ENCODE results near the gene LRP11. TPM values are rescaled to one million over a fixed set of nuclear protein-coding genes. Genes with fewer than 3 reads are reported as not detected.
A peak's percentile ranks its signal among the peaks of the same experiment; 100 is the strongest.

The LRP11 gene
- total and polyA plus RNA-seq, 9 of the 15 experiments (the other 6 are each of a cell fraction or from before 2014, with no cell fraction given): 0.51 to 3.5 (median 2.4) TPM

DNA sequence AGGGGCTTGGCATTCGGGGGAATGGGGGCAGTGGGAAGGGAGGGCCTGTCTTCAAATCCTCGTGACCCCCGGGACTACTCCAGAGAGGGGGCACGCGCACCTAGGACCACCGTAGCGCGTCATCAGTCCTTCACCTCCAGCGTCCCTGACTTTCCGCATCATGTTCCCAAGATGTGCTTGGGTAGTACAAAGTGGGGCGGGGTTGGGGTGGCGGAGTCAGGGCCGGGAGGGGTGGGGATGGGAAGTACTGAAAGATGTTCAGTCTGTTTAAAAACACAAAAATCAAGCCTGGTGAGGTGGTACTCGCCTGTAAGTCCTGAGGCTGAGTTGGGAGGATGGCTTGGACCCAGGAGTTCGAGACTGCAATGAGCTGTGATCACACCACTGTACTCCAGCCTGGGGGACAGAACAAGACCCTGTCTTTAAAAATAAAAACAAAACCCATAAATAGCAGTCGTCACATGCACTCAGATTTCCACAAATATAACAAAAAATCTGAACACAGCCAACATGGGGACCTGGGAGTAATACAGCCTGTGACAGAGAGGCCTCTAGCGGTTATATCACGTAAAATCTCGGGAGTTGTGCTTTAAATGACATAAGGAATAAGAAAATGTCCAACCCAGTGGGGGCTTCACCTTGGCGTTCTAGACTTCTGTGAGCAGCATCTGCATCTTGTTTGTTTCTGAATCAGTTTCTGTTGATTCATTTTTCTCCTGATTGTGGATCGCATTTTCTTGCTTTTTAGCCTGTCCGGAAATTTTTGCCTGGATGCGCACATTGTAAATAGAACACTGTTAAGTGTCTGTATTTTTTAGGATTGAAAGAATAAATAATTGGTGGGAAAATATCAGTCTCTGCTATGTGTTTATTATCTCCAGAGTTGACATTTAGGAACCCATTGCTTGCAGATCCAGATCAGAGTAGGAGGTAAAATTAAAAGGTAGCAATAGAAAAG, 698 bp upstream of the LRP11 start (continued):
- TF ChIP-seq, protein P1, sequence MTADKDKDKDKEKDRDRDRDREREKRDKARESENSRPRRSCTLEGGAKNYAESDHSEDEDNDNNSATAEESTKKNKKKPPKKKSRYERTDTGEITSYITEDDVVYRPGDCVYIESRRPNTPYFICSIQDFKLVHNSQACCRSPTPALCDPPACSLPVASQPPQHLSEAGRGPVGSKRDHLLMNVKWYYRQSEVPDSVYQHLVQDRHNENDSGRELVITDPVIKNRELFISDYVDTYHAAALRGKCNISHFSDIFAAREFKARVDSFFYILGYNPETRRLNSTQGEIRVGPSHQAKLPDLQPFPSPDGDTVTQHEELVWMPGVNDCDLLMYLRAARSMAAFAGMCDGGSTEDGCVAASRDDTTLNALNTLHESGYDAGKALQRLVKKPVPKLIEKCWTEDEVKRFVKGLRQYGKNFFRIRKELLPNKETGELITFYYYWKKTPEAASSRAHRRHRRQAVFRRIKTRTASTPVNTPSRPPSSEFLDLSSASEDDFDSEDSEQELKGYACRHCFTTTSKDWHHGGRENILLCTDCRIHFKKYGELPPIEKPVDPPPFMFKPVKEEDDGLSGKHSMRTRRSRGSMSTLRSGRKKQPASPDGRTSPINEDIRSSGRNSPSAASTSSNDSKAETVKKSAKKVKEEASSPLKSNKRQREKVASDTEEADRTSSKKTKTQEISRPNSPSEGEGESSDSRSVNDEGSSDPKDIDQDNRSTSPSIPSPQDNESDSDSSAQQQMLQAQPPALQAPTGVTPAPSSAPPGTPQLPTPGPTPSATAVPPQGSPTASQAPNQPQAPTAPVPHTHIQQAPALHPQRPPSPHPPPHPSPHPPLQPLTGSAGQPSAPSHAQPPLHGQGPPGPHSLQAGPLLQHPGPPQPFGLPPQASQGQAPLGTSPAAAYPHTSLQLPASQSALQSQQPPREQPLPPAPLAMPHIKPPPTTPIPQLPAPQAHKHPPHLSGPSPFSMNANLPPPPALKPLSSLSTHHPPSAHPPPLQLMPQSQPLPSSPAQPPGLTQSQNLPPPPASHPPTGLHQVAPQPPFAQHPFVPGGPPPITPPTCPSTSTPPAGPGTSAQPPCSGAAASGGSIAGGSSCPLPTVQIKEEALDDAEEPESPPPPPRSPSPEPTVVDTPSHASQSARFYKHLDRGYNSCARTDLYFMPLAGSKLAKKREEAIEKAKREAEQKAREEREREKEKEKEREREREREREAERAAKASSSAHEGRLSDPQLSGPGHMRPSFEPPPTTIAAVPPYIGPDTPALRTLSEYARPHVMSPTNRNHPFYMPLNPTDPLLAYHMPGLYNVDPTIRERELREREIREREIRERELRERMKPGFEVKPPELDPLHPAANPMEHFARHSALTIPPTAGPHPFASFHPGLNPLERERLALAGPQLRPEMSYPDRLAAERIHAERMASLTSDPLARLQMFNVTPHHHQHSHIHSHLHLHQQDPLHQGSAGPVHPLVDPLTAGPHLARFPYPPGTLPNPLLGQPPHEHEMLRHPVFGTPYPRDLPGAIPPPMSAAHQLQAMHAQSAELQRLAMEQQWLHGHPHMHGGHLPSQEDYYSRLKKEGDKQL (CRISPR knock-in tag; IDR thresholded peaks at IDR 0.05; ENCODE audit: borderline replicate concordance): 0 out of 2 replicates have a peak, but pooled peaks have one; percentile 19
- peak; percentile 74 to 84 for TF ChIP-seq KDM1A (IDR thresholded peaks at IDR 0.05)
- TF ChIP-seq, protein P2, sequence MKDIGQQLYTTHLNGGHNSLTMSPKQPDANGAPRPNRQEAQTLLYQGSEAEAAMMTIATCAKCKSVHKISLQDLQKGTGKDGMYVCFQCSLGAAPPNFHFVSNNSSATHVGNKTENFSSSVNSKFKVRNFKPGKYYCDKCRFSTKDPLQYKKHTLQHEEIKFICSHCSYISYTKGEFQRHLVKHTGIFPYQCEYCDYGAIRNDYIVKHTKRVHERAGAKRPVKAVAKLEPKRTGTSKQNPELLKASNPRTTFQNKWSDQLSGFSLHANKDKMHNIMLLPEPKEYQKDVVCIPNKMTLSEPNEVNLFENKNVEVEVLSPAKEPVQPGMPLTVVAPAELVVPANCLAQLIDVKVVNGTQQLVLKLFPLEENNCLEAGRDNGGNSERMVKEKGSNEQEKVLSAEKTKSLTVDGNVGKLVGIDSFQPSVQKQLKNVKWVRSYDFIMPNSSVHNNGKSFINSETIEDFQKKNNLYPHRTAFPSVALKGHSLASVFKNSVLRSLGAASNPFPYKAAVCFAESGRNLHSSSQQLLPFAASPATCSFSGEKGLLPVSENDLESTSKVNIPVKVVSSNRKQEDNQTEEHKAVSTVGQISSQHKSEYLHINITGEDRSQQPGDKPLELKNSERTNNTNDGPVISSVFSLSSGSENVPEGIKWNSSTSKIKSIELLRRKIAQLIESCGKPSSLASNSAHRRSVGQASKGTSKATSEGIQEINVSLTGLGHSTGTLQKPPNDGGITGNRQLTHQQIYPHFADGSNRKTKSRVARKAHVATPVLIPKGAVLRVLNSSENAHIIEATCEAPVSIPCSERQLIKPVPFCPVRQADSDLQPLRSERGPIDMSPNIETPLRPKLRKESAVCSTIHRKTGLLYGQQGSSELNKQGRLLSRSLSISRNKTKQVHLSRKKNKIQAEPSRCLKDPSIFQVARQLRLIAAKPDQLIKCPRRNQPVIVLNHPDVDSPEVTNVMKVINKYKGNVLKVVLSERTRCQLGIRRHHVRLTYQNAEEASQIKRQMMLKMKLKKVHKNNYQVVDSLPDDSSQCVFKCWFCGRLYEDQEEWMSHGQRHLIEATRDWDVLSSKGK (CRISPR knock-in tag; IDR thresholded peaks at IDR 0.05): no peak
- peak; percentile 34 for TF ChIP-seq CTCFL (IDR thresholded peaks at IDR 0.05; ENCODE audit: borderline replicate concordance, insufficient read depth, low read depth, low read length, poor library complexity, severe bottlenecking)
- TF ChIP-seq, protein P3, sequence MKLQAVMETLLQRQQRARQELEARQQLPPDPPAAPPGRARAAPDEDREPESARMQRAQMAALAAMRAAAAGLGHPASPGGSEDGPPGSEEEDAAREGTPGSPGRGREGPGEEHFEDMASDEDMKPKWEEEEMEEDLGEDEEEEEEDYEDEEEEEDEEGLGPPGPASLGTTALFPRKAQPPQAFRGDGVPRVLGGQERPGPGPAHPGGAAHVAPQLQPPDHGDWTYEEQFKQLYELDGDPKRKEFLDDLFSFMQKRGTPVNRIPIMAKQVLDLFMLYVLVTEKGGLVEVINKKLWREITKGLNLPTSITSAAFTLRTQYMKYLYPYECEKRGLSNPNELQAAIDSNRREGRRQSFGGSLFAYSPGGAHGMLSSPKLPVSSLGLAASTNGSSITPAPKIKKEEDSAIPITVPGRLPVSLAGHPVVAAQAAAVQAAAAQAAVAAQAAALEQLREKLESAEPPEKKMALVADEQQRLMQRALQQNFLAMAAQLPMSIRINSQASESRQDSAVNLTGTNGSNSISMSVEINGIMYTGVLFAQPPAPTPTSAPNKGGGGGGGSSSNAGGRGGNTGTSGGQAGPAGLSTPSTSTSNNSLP (IDR thresholded peaks at IDR 0.05; ENCODE audit: borderline replicate concordance, low read depth, low read length): peak; percentile 84
